Measurements from ENCODE around the gene NMUR1.

- TF ChIP-seq CTCF (IDR thresholded peaks at IDR 0.05) (no peak), POLR2A (IDR thresholded peaks at IDR 0.05) (no peak), POLR2AphosphoS5 (IDR thresholded peaks at IDR 0.05) (no peak)
Measured at GRCh38 chr2:231483398-231484329, 46.6 kb downstream of the NMUR1 start.
